Keratinocyte (primary cell): ENCODE measurements around the gene AFAP1L1.

Experiments used
- CTCF ChIP-seq, 3 experiments: IDR thresholded peaks in 1 of 3; conservative IDR thresholded peaks in 1 of 3; optimal IDR thresholded peaks in 1 of 3; 2 replicates in 2 of 3; 3 replicates in 1 of 3; pipeline versions ENCODE3 to v1.5.1; 2011; ENCODE audit warnings: low read length in 3 of 3, mild to moderate bottlenecking in 3 of 3, moderate library complexity in 2 of 3, control low read depth in 1 of 3, inconsistent platforms in 1 of 3; ENCODE audit not compliant: insufficient read depth in 2 of 3; ENCODE audit errors: extremely low read depth in 1 of 3
- EZH2 ChIP-seq: IDR thresholded peaks from one replicate; pipeline ENCODE4 v1.6.1; 2012; ENCODE audit warnings: inconsistent platforms, mild to moderate bottlenecking, low read length, moderate library complexity

GRCh38 chr5:149265068-149265465 is 6.6 kb upstream of the AFAP1L1 start:
- TF ChIP-seq CTCF (optimal IDR thresholded peaks at IDR 0.05 in 1 of 3, IDR thresholded peaks at IDR 0.05 in 1 of 3, conservative IDR thresholded peaks at IDR 0.05 in 1 of 3; ENCODE audit: extremely low read depth in 1 of 3, insufficient read depth in 2 of 3, low read length in 3 of 3): no peak
- TF ChIP-seq EZH2: no peak
